NCI-H128 (cell line): ENCODE measurements around the gene SEC23A.
"Not testable (repeated sequence)": the region's sequence is repeated elsewhere in the genome, so short reads cannot be mapped to it uniquely, and the experiment has no call there.

Experiments
- DNase-seq: peaks from one replicate; lab custom pipeline; 2025; ENCODE audit not compliant: unreplicated experiment; lab: John Stamatoyannopoulos, UW

Gene SEC23A

DNA sequence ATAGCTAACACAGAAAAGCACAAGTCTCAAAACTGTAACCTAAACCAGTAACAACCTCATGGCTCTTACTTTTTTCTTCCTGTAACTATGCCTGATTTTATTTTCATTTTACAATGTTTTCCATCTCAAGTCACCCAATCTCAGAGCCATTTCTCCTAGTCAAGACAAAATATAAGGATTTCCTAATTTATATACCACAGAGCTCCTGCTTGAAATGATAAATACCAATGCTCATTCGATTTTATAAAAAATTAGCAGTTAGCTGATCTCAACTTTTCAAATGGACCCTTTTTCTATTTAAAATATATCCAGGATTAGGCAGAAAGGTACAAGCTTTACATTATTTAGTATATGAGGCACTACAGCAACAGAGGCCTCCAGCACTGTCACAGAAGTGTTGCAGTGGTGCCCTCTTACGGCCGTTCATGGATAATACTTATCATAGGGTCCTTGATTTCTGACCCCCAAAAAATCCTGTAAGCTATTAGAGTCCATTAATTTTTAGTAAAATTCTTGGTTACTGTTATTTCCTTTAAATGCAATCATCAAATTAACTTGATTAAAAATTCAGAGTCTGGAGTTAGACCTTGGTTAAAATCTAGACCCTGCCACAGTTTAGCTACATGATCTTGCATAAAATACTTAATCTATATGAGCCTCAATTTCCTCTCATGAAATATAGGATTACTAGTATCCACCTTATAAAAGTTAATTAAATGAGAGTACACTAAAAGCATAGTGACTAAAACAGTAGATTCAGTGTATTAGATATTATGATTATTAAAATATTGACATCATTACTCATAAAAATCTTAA is 68.3 kb downstream of the SEC23A start:
- no peak for DNase-seq

- no peak for DNase-seq
Measured at GRCh38 chr14:39033371-39033770, 69.7 kb downstream of the SEC23A start.

- no peak for DNase-seq
Measured at GRCh38 chr14:39030209-39030608, 72.8 kb downstream of the SEC23A start.

DNA sequence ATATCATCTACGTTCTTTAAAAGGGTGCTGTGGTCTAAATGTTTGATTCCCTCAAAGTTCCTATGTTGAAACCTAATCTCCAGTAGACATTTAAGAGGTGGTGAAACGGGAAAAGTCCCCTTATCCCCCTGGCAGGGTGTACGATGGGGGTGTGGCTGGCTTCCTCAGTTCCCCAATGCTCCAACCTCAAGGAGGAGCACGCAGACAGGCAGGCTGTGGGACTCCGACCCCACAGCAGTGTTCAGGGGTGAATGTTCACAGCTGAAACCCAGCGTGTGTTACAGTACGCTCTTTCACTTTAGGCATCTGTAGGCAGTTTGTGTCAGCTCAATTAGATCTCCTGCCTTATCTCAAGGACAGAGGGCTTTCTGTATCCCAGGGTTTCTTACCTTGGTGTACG is 73.2 kb downstream of the SEC23A start:
- DNase-seq: no peak

GRCh38 chr14:39028620-39029019 is 74.4 kb downstream of the SEC23A start:
- no peak for DNase-seq

DNA sequence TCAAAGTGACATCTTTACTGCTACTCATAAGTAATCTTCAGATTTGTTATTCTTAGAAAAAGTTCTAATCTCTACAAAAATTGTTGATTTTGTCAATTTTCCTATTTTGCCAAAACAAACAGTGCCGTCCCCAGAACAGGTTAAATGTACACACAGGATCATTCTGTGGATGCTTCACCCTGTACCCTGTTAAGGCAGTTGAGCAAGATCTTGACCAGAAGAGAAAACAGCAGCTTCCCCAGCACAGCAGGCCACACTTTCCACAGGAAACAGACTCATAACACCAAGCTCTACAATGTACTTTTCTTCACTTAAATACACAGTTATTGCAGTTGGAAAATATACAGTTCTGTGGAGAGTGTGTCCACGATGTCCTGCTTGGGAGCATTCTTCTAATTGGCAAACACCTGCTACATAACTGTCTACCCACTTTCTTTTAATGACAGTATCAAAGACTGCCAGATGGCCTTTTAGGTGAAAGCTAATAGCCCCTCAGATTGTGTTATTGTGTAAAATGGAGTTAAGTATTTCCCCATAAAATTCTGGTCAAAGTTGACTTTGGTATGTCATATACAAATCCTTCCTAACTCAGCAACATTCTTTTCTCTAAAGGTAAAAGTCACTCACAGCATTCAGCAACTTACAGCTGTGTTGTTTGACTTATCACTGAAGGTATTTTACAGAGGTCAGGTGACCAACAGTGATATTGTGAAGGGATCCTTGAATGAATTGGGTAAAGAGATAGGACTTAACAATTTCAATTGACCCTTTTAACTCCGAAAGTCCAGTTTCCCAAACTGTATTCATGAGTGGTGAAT is 77.0 kb downstream of the SEC23A start:
- DNase-seq: no peak

DNA sequence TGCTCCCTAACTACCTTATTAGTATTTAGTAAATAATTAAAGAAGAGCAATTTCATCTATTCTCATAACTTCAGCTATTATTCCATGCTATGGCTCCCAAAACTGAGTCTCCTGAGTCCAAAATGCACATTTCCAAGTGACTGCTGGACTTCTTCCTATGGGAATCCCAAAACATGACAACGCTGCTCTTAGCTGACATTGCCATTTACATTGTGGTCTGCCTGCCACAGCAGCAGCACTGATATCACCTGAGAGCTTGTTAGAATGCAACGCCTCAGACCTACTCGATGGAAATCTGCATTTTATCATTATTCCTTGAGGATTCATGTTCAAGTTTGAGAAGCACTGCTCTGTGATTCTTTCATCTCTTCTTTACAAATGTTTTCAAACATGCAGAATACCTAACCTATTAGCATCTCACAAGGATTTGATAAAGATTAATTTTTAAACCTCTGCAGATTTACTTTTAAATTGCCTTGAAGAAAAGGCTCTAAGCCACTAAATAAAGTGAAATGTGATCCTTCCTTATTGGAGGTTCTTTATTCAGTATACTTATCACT is 77.7 kb downstream of the SEC23A start:
- no peak for DNase-seq

- no peak for DNase-seq
Measured at GRCh38 chr14:39023939-39024871, 78.8 kb downstream of the SEC23A start.

DNA sequence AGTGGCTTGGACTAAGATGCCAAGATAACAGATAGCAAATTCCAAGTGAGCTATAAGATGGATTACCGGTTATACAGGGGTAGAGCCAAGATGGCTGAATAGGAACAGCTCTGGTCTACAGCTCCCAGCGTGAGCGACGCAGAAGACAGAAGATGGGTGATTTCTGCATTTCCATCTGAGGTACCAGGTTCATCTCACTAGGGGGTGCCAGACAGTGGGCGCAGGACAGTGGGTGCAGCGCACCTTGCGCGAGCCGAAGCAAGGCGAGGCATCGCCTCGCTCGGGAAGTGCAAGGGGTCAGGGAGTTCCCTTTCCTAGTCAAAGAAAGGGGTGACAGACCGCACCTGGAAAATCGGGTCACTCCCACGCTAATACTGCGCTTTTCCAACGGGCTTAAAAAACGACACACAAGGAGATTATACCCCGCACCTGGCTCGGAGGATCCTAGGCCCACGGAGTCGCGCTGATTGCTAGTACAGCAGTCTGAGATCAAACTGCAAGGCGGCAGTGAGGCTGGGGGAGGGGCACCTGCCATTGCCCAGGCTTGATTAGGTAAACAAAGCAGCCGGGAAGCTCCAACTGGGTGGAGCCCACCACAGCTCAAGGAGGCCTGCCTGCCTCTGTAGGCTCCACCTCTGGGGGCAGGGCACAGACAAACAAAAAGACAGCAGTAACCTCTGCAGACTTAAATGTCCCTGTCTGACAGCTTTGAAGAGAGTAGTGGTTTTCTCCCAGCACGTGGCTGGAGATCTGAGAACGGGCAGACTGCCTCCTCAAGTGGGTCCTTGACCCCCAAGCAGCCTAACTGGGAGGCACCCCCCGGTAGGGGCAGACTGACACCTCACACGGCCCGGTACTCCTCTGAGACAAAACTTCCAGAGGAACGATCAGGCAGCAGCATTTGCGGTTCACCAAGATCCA is 85.7 kb downstream of the SEC23A start:
- not testable (repeated sequence) for DNase-seq

DNA sequence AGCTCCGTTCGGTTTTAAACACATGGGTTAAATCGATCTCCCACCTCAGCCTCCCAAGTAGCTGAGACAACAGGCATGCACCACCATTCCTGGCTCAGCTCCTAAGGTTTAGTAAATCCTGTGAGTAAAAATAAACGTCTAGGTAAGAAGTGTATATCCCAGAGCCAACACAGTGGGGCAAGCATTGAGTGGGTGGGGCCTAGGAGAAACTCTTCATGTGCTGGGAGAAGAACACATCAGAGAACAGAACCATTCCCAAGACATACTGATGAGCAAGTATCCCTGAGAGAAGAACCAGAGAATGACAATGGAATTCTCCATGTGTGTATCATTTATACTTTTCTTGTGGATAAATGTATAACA is 86.3 kb downstream of the SEC23A start:
- DNase-seq: no peak

DNA sequence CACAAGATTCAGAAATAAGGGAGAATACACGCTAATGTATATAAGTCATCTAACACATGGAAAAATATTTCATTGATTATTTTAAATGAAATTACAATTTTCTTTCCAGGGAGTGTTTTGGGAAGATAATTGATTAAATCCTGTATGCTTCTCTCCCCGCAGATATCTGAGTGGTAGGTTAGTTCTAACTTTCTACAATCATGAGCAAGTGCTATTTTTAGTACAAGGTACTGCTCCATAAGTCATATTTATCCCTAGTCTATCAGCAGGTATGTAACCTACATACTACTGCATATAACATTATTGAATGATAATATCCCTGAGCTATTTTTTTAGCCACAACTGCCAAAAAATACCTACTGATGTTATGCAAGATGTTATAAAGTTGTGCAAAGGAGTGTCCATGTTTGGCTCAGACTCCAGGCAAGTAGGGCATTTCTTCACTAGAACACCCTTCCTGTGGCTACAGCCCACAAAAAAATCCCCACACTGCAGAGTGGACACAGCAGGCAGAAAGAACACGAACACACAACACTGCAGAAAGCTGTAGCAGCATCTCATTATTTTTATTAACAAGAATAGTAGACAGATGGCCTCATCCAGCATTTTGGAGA is 87.0 kb downstream of the SEC23A start:
- DNase-seq: no peak

DNA sequence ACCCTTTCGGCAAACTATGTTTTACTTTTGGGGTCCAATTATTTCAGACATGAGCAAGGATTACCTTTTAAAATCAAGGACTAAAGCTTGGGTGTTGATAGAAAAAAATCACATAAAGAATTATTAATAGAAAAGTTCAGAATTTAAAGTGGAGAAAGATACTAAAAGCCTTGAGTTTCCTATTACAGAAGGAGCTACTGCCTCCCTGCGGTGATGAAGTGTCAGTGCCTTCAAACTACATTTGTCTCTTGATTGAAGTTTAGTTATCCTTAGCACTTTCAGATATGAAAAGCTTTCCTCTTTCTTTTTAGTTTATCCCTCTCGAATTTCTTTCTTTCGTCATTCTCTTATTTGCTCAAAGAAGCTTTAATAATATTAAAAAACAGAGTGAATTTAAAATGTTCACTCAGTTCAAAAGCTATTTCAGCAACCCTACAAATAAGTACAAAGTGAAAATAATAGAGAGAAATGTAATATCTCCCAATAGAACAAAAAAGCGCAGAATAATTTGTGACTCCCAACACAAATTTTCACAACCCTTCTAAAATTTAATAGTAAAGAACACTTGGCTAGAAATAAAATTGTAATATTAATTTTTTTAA is 87.6 kb downstream of the SEC23A start:
- DNase-seq: no peak

DNA sequence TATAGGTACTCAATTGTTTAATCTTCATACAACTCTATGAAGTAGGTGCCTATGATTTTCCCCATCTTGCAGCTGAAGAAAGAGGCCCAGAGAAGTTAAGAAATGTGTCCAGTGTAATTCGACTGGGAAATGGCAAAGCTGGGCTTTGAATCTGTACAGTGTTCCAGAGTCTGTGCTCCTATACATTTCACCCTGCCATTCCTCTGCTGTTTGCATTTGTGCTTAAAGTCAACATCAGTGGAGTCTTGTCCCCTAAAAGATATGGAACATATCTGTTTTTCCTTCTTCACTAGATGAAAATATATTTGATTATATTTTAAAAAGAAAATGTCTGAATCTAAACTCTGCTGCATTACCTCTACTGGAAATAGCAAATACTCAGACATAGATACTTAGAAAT is 88.6 kb downstream of the SEC23A start:
- no peak for DNase-seq

DNA sequence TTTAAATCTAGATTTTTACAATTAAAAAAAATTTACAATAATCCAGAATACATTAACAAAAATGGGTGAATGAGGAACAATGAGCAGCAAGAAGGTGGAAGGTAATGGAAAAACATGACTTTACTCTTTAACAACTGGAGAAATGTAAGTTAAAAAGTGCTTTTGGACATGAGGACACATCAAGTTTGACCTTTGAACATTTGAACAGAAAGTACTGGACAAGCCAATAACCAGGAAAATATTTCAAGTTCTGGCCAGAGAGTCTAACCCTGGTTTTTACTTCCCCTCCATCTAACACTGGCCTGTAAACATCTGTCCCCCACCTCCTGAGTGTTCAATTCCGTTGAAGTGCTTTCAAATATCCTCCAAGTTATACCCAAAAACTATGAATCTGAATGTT is 94.1 kb downstream of the SEC23A start:
- DNase-seq: not testable (repeated sequence)

- no peak for DNase-seq
Measured at GRCh38 chr14:39006721-39007410, 96.2 kb downstream of the SEC23A start.

DNA sequence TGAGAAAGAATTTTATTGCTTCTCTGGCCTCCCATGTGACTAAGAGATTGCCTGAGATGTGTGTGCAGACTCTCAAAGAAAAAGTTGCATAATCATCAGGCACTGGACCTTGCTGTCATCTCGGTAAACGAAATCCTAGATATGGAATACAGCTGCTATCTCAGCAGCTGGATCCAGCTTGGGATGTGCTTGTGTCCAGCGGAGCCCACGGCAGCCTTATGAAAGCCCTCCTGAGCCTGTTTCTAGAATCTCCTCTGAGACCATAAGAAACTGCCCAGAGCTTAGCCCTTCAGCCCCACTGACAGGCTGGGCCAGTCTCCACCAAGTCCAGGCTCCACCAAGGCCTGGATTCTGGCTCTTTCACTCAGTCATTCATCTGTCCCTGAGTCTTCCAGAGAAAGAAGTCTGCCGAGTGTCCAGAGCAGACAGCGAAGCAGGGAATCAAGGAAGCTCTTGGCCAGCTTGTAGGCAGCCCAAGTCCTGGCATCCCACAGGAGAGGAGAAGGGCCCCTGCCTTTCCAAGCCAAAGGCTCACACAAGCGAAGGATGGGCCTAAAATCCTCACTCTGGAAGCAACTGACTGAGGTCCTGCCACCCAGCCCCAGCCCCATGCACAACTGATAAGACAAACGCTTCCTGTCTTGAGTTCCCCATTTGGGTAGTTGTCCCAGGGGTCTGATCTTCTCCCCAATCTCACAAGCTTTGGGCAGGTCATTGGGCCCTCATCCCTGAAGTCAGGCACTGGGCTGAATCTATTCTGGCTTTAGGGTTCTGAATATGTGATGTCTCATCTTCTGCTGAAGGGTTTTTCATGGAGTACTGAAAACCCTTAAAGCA is 97.8 kb downstream of the SEC23A start:
- DNase-seq: no peak

DNA sequence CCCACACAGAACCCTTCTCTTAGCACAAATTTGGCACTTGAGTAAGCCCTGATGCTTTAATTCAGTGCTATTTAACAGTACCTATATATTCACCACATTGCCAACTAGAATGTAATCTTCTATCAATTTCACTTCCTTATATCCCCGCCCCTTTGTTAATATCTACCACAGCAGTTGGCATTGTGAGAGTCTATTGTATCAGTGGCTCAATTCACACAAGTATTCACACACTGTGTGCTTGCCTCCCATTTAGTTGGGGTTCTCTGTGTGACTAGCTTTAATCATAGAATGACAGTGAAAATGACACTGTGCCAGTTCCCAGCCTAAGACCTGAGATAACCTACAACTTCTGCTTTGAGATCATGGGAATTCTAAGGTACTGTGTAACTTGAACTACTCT is 103.1 kb downstream of the SEC23A start:
- DNase-seq: no peak

- DNase-seq: no peak
Measured at GRCh38 chr14:38994731-38995130, 108.3 kb downstream of the SEC23A start.
